ENCODE data around the gene DNAJB8. TPM values are rescaled to one million over a fixed set of nuclear protein-coding genes. Genes with fewer than 3 reads are reported as not detected.

The DNAJB8 gene
- total RNA-seq (2014; rRNA removed; shearing (Covaris generic)) (not detected in 2 replicates), total RNA-seq (2022) (not detected in 2 replicates), Bru-seq, nascent RNA (not detected), BruChase-seq, experiment 1, labeled RNA remaining after a 6-hour chase (not detected), BruChase-seq, experiment 2, labeled RNA remaining after a 2-hour chase (not detected)
- long read RNA-seq: 0 reads

DNA sequence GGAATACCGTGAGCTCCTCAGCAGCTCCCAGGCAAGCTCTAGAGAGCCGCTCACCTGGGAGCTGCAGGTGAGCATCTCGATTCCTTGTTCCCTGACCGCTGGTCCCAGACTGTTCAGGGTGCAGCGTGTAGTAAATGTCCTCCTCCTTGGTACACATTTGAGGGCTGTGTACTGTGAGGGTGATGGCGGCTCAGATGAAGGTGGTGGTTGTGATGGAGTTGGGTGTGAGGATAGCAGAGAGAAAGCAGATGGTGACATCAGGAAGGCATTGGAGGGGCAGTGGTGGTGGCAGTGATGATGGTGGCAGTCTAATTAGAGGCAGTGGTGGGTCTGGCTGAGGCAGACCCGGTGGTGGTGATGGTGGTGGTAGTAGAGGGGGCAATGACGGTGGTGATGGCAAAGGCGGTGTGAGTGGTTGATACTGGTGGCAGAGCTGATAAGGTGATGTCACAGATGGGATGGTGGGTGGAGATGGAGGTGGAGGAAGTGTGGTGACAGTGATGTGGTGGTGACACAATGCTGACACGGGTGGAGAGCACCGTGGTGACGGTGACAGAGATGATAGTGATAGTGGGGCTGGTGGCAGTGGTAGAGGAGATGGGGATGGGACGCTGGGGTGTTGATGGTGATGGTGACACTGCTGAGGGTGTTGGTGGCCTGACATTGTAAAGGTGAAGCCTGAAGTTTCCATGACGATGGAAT, at the start of gene DNAJB8:
DNAJB8 (minus strand) TSS at position 51 of the 702 bp plus-strand sequence. CDS start 3,645 bp downstream, outside the sequence.
- POLR2A ChIA-PET: no interaction called here
- Histone ChIP-seq H4K20me1 (ENCODE audit: insufficient read depth, low read length) (no peaks in the 10 kb centered on the region), H3K79me2 (ENCODE audit: insufficient read depth, low read depth, low read length) (no peaks in the 10 kb centered on the region), H3K9me2 (ENCODE audit: insufficient read depth, low read length) (no peaks in the 10 kb centered on the region), H3K4me2 (ENCODE audit: low read length) (no peak within 1 kb of the TSS), H3K27ac (ENCODE audit: low read depth, low read length, poor library complexity, severe bottlenecking) (no peak within 1 kb of the TSS), H2AFZ (ENCODE audit: low read length) (no peak within 1 kb of the TSS), H3K4me1 (ENCODE audit: insufficient read depth, low read length, poor library complexity, severe bottlenecking) (no peaks in the 10 kb centered on the region), H3K4me3 (ENCODE audit: low read depth, low read length, poor library complexity, severe bottlenecking) (no peak within 1 kb of the TSS), H3K36me3 (ENCODE audit: insufficient read depth, low read length) (no peaks in the 10 kb centered on the region), H3K9me3 (ENCODE audit: low read length) (no peaks in the 10 kb centered on the region)
- CTCF ChIA-PET (ENCODE audit: unreplicated experiment): no interaction called here
- BruUV-seq (replicated peaks): no TSS peak
- intact Hi-C loops (cut with micrococcal nuclease; ENCODE audit: unreplicated experiment): no loop called here
- TF ChIP-seq EZH2phosphoT487 (IDR thresholded peaks at IDR 0.05; ENCODE audit: borderline replicate concordance, low read depth, low read length): no peak
- TF ChIP-seq, protein P1, sequence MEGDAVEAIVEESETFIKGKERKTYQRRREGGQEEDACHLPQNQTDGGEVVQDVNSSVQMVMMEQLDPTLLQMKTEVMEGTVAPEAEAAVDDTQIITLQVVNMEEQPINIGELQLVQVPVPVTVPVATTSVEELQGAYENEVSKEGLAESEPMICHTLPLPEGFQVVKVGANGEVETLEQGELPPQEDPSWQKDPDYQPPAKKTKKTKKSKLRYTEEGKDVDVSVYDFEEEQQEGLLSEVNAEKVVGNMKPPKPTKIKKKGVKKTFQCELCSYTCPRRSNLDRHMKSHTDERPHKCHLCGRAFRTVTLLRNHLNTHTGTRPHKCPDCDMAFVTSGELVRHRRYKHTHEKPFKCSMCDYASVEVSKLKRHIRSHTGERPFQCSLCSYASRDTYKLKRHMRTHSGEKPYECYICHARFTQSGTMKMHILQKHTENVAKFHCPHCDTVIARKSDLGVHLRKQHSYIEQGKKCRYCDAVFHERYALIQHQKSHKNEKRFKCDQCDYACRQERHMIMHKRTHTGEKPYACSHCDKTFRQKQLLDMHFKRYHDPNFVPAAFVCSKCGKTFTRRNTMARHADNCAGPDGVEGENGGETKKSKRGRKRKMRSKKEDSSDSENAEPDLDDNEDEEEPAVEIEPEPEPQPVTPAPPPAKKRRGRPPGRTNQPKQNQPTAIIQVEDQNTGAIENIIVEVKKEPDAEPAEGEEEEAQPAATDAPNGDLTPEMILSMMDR (conservative IDR thresholded peaks at IDR 0.05; ENCODE audit: low read length): no peak
- DNase-seq (ENCODE audit: low spot score): no peak

DNA sequence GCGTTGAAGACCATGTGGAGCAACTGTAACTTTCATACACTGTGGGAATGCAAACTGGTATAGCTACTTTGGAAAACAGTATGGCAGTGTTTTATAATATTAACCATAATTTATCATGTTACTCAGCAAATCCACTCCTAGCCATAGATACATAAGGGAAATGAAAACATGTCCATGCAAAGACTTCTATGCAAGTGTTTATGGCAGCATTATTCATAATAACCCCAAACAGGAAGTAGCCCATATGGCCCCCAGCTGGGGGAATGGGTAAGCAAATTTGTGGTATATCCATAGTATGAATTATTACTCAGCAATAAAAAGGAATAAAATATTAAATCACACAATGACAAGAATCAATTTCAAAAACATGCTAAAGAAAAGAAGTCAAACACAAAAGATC, 49.3 kb upstream of the DNAJB8 start:
- Histone ChIP-seq H3K79me2 (ENCODE audit: insufficient read depth, low read depth, low read length) (no peaks in the 10 kb centered on the region), H3K4me2 (ENCODE audit: low read length) (no peak overlapping the region), H3K9me2 (ENCODE audit: insufficient read depth, low read length) (no peaks in the 10 kb centered on the region), H3K27ac (ENCODE audit: low read depth, low read length, poor library complexity, severe bottlenecking) (no peak overlapping the region), H3K4me3 (ENCODE audit: low read depth, low read length, poor library complexity, severe bottlenecking) (no peak overlapping the region), H3K4me1 (ENCODE audit: insufficient read depth, low read length, poor library complexity, severe bottlenecking) (no peaks in the 10 kb centered on the region), H3K9me3 (ENCODE audit: low read length) (no peaks in the 10 kb centered on the region), H2AFZ (ENCODE audit: low read length) (no peak overlapping the region), H4K20me1 (ENCODE audit: insufficient read depth, low read length) (no peaks in the 10 kb centered on the region), H3K36me3 (ENCODE audit: insufficient read depth, low read length) (no peaks in the 10 kb centered on the region)
- DNase-seq (ENCODE audit: low spot score): no peak
- ChIA-PET CTCF (ENCODE audit: unreplicated experiment) (no interaction called here), POLR2A (no interaction called here)
- intact Hi-C loops (cut with micrococcal nuclease; ENCODE audit: unreplicated experiment): loop anchor here (5.0 kb wide), 1 partner anchor 71 kb away; no protein-coding TSS in a partner anchor
- TF ChIP-seq EZH2phosphoT487 (IDR thresholded peaks at IDR 0.05; ENCODE audit: borderline replicate concordance, low read depth, low read length): no peak
- TF ChIP-seq, protein P1 (conservative IDR thresholded peaks at IDR 0.05; ENCODE audit: low read length): no peak
- no TSS peak for BruUV-seq (replicated peaks)

DNA sequence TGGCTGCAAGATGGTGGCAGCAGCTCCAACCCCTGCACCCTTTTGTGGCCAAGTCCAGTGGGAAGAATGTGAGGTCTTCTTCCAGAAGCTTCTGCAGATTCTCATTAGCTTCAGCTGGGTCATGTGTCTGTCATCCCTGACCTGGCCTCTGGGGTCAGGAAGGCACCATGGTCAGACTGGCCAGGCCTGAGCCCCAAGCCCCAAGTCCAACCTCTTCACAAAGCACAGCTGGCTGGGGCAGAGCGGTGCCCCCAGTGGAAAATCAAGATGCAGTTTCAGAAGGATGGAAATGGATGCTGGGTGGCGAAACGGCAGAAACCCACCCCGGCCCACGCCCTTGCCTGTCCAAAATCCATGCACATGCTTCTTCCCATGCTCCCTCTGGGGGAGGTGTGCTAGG, 42.2 kb upstream of the DNAJB8 start:
- H4K20me1 ChIP-seq (ENCODE audit: insufficient read depth, low read length): no peaks in the 10 kb centered on the region
- H3K79me2 ChIP-seq (ENCODE audit: insufficient read depth, low read depth, low read length): no peaks in the 10 kb centered on the region
- no peak overlapping the region for H2AFZ ChIP-seq (ENCODE audit: low read length)
- H3K4me3 ChIP-seq (ENCODE audit: low read depth, low read length, poor library complexity, severe bottlenecking): no peak overlapping the region
- no peaks in the 10 kb centered on the region for H3K9me2 ChIP-seq (ENCODE audit: insufficient read depth, low read length)
- H3K27ac ChIP-seq (ENCODE audit: low read depth, low read length, poor library complexity, severe bottlenecking): no peak overlapping the region
- BruUV-seq (replicated peaks): no TSS peak
- POLR2A ChIA-PET: no interaction called here
- H3K9me3 ChIP-seq (ENCODE audit: low read length): no peaks in the 10 kb centered on the region
- no peak for TF ChIP-seq EZH2phosphoT487 (IDR thresholded peaks at IDR 0.05; ENCODE audit: borderline replicate concordance, low read depth, low read length)
- TF ChIP-seq, protein P1 (conservative IDR thresholded peaks at IDR 0.05; ENCODE audit: low read length): no peak
- intact Hi-C loops (cut with micrococcal nuclease; ENCODE audit: unreplicated experiment): no loop called here
- no peak overlapping the region for H3K4me2 ChIP-seq (ENCODE audit: low read length)
- no peaks in the 10 kb centered on the region for H3K36me3 ChIP-seq (ENCODE audit: insufficient read depth, low read length)
- DNase-seq (ENCODE audit: low spot score): no peak
- no peaks in the 10 kb centered on the region for H3K4me1 ChIP-seq (ENCODE audit: insufficient read depth, low read length, poor library complexity, severe bottlenecking)
- CTCF ChIA-PET (ENCODE audit: unreplicated experiment): no interaction called here
